Osteoblast (primary cell): ENCODE results near the gene VIPR2. TPM values are rescaled to one million over a fixed set of nuclear protein-coding genes. Genes with fewer than 3 reads are reported as not detected.

Source experiments
- DNase-seq: peaks from one replicate; pipeline ENCODE4 v3.0.0; 2011; ENCODE audit warnings: low spot score, mixed read lengths; ENCODE audit not compliant: insufficient read length; ENCODE audit errors: missing footprints
- H2AFZ ChIP-seq: 2 replicates; pipeline ENCODE4 v1.6.0; 2011; ENCODE audit warnings: mild to moderate bottlenecking, low read length
- H3K27ac ChIP-seq: 2 replicates; pipeline ENCODE4 v1.5.1; 2011; ENCODE audit warnings: mild to moderate bottlenecking, low read depth, low read length, moderate library complexity
- H3K27me3 ChIP-seq: 2 replicates; pipeline ENCODE4 v1.6.0; 2012; ENCODE audit warnings: mild to moderate bottlenecking, control low read depth, inconsistent platforms, low read length, moderate library complexity; ENCODE audit not compliant: insufficient read depth
- H3K36me3 ChIP-seq: 2 replicates; pipeline ENCODE4 v1.5.1; 2011; ENCODE audit warnings: mild to moderate bottlenecking, low read length, control low read depth, moderate library complexity; ENCODE audit not compliant: insufficient read depth
- H3K4me1 ChIP-seq: 2 replicates; pipeline ENCODE4 v1.5.1; 2011; ENCODE audit warnings: mild to moderate bottlenecking, low read length, control low read depth, moderate library complexity; ENCODE audit not compliant: insufficient read depth
- H3K4me2 ChIP-seq: 2 replicates; pipeline ENCODE4 v1.6.0; 2011; ENCODE audit warnings: mild to moderate bottlenecking, low read length; ENCODE audit not compliant: insufficient read depth
- H3K4me3 ChIP-seq: fragments of 200-600 bp; sonication (generic); 3 replicates; pipeline ENCODE4 v1.5.1; 2012; ENCODE audit warnings: mild to moderate bottlenecking, low read length, inconsistent platforms; ENCODE audit not compliant: insufficient read depth
- H3K79me2 ChIP-seq: 2 replicates; pipeline ENCODE4 v1.6.0; 2012; ENCODE audit warnings: mild to moderate bottlenecking, low read length, control low read depth, inconsistent platforms; ENCODE audit not compliant: insufficient read depth
- H3K9me3 ChIP-seq: 2 replicates; pipeline ENCODE4 v1.5.1; 2011; ENCODE audit warnings: low read depth, low read length, control low read depth
- H4K20me1 ChIP-seq: 2 replicates; pipeline ENCODE4 v1.6.0; 2012; ENCODE audit warnings: mild to moderate bottlenecking, low read length, control low read depth; ENCODE audit not compliant: insufficient read depth
- CTCF ChIP-seq: IDR thresholded peaks from 2 replicates; pipeline ENCODE4 v1.5.1; 2011; ENCODE audit warnings: mild to moderate bottlenecking, low read depth, low read length, moderate library complexity; ENCODE audit errors: extremely low read depth
- total RNA-seq: library from RNA; depleted of rRNA; stranded (reverse); fragments of >200 nt; gene quantifications from 2 replicates; pipeline ENCODE4 v1.2.3, GENCODE V29; 2012

The VIPR2 gene
- total RNA-seq, 1 donor: not detected

GRCh38 chr7:159114981-159115380 is 29.7 kb downstream of the VIPR2 start:
- H3K4me3 ChIP-seq: no peak overlapping the region
- no peaks in the 10 kb centered on the region for H3K79me2 ChIP-seq
- H3K4me2 ChIP-seq: no peak overlapping the region
- no peaks in the 10 kb centered on the region for H3K9me3 ChIP-seq
- no peaks in the 10 kb centered on the region for H3K4me1 ChIP-seq
- DNase-seq: no peak
- no peak for TF ChIP-seq CTCF
- H4K20me1 ChIP-seq: no peaks in the 10 kb centered on the region
- H3K36me3 ChIP-seq: no peaks in the 10 kb centered on the region
- H3K27ac ChIP-seq: no peak overlapping the region
- H3K27me3 ChIP-seq: no peaks in the 10 kb centered on the region
- no peak overlapping the region for H2AFZ ChIP-seq

DNA sequence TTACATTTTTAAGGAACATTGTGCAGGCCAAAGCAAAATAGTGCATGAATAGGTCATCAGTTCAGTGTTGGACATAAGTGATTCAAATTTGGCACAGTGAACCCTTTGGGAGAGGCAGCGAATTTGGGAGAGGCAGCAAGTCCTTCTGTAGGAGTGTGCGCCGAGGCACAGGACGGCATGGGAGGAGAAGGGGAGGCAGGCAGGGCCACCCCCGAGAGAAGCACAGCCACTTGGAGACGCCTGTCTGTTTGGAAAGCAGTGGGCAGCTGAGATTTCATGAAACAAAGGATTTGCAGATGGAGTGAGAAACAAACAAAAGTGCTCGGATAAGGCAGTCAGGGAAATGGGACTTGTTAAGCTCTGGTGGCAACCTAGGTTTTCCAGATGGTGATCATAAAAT is 30.6 kb downstream of the VIPR2 start:
- H3K36me3 ChIP-seq: no peaks in the 10 kb centered on the region
- no peak for DNase-seq
- H3K27ac ChIP-seq: no peak overlapping the region
- H3K4me2 ChIP-seq: no peak overlapping the region
- H4K20me1 ChIP-seq: no peaks in the 10 kb centered on the region
- no peaks in the 10 kb centered on the region for H3K79me2 ChIP-seq
- no peaks in the 10 kb centered on the region for H3K27me3 ChIP-seq
- H3K9me3 ChIP-seq: no peaks in the 10 kb centered on the region
- TF ChIP-seq CTCF: no peak
- H3K4me1 ChIP-seq: no peaks in the 10 kb centered on the region
- H2AFZ ChIP-seq: no peak overlapping the region
- H3K4me3 ChIP-seq: no peak overlapping the region

DNA sequence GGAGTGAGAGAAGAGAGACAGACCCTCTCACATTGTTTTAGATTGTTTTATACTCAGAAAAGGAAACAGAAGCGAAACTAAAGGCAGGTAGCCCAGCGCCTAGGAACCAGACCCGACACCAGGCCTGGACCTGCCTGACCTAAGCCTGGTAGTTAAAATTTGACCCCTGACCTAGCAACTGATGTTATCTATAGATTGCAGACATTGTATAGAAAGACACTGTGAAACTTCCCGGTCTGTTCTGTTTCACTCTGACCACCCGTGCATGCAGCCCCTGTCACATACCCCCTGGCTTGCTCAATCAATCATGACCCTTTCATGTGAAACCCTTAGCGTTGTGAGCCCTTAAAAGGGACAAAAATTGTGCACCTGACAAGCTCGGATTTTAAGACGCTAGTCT is 31.6 kb downstream of the VIPR2 start:
- DNase-seq: no peak
- no peaks in the 10 kb centered on the region for H3K36me3 ChIP-seq
- H3K27ac ChIP-seq: no peak overlapping the region
- H4K20me1 ChIP-seq: no peaks in the 10 kb centered on the region
- no peak overlapping the region for H3K4me2 ChIP-seq
- no peak overlapping the region for H2AFZ ChIP-seq
- no peaks in the 10 kb centered on the region for H3K9me3 ChIP-seq
- H3K27me3 ChIP-seq: no peaks in the 10 kb centered on the region
- H3K4me3 ChIP-seq: no peak overlapping the region
- no peaks in the 10 kb centered on the region for H3K79me2 ChIP-seq
- TF ChIP-seq CTCF: no peak
- no peaks in the 10 kb centered on the region for H3K4me1 ChIP-seq

DNA sequence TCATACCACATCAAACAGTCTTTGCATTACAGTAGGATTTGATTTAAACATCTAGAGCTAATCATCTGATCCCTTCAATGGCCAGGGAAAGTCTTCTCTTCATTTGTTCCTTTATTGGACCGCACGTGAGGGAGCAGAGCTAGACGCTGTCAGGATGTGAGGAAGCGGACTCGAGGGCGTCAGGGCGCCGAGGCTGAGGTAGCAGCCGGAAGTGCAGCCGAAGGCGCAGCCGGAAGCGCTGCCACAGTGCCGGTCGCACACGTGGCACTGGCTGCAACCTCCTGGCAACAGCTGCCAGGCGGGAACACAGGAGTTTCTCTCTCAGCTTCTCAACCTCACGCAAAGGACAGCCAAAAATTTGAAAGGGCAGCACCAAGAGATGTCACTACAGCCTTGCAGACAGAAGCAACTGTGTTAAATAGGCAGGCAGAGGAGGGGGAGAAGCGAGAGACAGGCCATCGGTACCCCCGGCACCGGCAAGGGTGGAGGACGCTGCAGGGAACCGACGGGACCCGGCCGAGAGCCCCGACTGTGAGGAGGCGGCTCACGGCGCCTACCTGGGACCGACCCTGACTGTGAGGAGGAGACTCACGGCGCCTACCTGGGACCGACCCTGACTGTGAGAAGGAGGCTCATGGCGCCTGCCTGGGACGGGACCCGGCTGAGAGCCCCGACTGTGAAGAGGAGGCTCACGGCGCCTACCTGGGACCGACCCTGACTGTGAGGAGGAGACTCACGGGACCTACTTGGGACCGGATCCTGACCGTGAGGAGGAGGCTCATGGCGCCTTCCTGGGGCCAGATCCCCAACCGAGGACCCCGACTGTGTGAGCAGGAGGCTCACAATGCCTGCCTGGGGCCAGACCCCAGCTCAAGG is 32.3 kb downstream of the VIPR2 start:
- peak; percentile 82 for DNase-seq
- TF ChIP-seq CTCF: no peak
- no peak overlapping the region for H3K4me3 ChIP-seq
- no peaks in the 10 kb centered on the region for H4K20me1 ChIP-seq
- H3K4me2 ChIP-seq: no peak overlapping the region
- H3K36me3 ChIP-seq: no peaks in the 10 kb centered on the region
- no peak overlapping the region for H3K27ac ChIP-seq
- no peak overlapping the region for H2AFZ ChIP-seq
- no peaks in the 10 kb centered on the region for H3K27me3 ChIP-seq
- H3K4me1 ChIP-seq: no peaks in the 10 kb centered on the region
- no peaks in the 10 kb centered on the region for H3K79me2 ChIP-seq
- H3K9me3 ChIP-seq: no peaks in the 10 kb centered on the region
